Epithelial cell of alveolus of lung (primary cell): ENCODE data around the gene C6orf58. TPM values are rescaled to one million over a fixed set of nuclear protein-coding genes. Genes with fewer than 3 reads are reported as not detected.

Experiments
- total RNA-seq: library from RNA; depleted of rRNA; stranded (reverse); fragments of >200 nt; gene quantifications from 2 replicates; pipeline ENCODE4 v1.2.1, GENCODE V29; 2015

Gene C6orf58
- total RNA-seq: not detected in 2 replicates

GRCh38 chr6:127576874-127577273, at the start of gene C6orf58:
Gene C6orf58 (plus strand): TSS chr6:127577174. CDS start chr6:127577186, 12 bp downstream.

Other genes with a start within 250 kb of the C6orf58 start
- gene ECHDC1, start 233.6 kb upstream of the C6orf58 start, total RNA-seq: 51.8 and 61.2 TPM in 2 replicates
- gene KIAA0408, start 117.8 kb upstream of the C6orf58 start, total RNA-seq: 1.6 and 2.2 TPM in 2 replicates